H1 (cell line): ENCODE results near the gene NDEL1. TPM values are rescaled to one million over a fixed set of nuclear protein-coding genes. Genes with fewer than 3 reads are reported as not detected.

Source experiments
- CTCF ChIA-PET: fragments of 300-600 bp; sonication (Branson Sonifier 250); formaldehyde crosslinking; loops from one replicate; lab custom pipeline; 2021; ENCODE audit not compliant: partially characterized antibody; lab: Charles Lee
- POLR2A ChIA-PET: fragments of 300-600 bp; sonication (Branson Sonifier 250); formaldehyde crosslinking; loops from one replicate; lab custom pipeline; 2021; ENCODE audit warnings: inconsistent platforms; ENCODE audit not compliant: partially characterized antibody; lab: Charles Lee
- DNase-seq, 2 experiments: peaks; one replicate each; pipeline versions ENCODE4 v3.0.0 to v3.0.0-alpha.2; 2010 to 2022; ENCODE audit warnings: low spot score in 2 of 2, low read depth in 1 of 2, mixed read lengths in 1 of 2
- FAIRE-seq: peaks from 2 replicates; lab custom pipeline; 2011; peaks lifted over from hg19 to GRCh38; lab: Jason Lieb, UNC
- H2AFZ ChIP-seq: 2 replicates; pipeline ENCODE4 v1.8.1; 2012; ENCODE audit warnings: low read length, inconsistent platforms
- H2AK5ac ChIP-seq: 2 replicates; pipeline ENCODE4 v1.6.1; 2013; ENCODE audit warnings: low read depth, low read length
- H2BK120ac ChIP-seq: replicated peaks from 2 replicates; pipeline ENCODE3; 2013; ENCODE audit warnings: low read depth, low read length, inconsistent platforms
- H2BK12ac ChIP-seq: 2 replicates; pipeline ENCODE4 v1.6.1; 2013; ENCODE audit warnings: low read depth, low read length
- H2BK15ac ChIP-seq: 2 replicates; pipeline ENCODE4 v1.6.1; 2013; ENCODE audit warnings: low read length
- H2BK20ac ChIP-seq: 2 replicates; pipeline ENCODE4 v1.6.1; 2013; ENCODE audit warnings: low read length
- H2BK5ac ChIP-seq: 2 replicates; pipeline ENCODE4 v1.6.1; 2013; ENCODE audit warnings: low read depth, low read length
- H3K14ac ChIP-seq: 2 replicates; pipeline ENCODE4 v1.6.1; 2013; ENCODE audit warnings: inconsistent platforms; ENCODE audit not compliant: insufficient read length
- H3K18ac ChIP-seq: 2 replicates; pipeline ENCODE4 v1.6.1; 2013; ENCODE audit warnings: low read length; ENCODE audit errors: extremely low read depth
- H3K23ac ChIP-seq: 2 replicates; pipeline ENCODE4 v1.6.1; 2013; ENCODE audit warnings: inconsistent platforms; ENCODE audit not compliant: insufficient read length
- H3K23me2 ChIP-seq: 2 replicates; pipeline ENCODE4 v1.6.1; 2013; ENCODE audit warnings: low read depth, low read length
- H3K27ac ChIP-seq: 2 replicates; pipeline ENCODE4 v1.6.1; 2011; ENCODE audit warnings: low read depth, low read length, inconsistent platforms
- H3K27me3 ChIP-seq, 4 experiments: replicated peaks in 1 of 4; 1 replicate in 1 of 4; 2 replicates in 3 of 4; pipeline versions ENCODE4 v1.6.1 to v1.8.1; 2011 to 2013; ENCODE audit warnings: low read length in 3 of 4, mild to moderate bottlenecking in 3 of 4, inconsistent platforms in 2 of 4, mixed read lengths in 2 of 4, moderate library complexity in 1 of 4; ENCODE audit not compliant: control insufficient read depth in 3 of 4, insufficient read depth in 3 of 4; ENCODE audit errors: extremely low read depth in 1 of 4
- H3K36me3 ChIP-seq, 4 experiments: 2 replicates each; pipeline versions ENCODE4 v1.6.1 to v1.8.1; 2011 to 2013; ENCODE audit warnings: mild to moderate bottlenecking in 4 of 4, low read length in 3 of 4, moderate library complexity in 2 of 4, control low read depth in 1 of 4, inconsistent platforms in 1 of 4; ENCODE audit not compliant: insufficient read depth in 4 of 4, control insufficient read depth in 2 of 4
- H3K4ac ChIP-seq: replicated peaks from 2 replicates; pipeline ENCODE3; 2013; ENCODE audit warnings: low read length, low read depth, mixed read lengths, inconsistent platforms; ENCODE audit not compliant: insufficient read length
- H3K4me1 ChIP-seq, 4 experiments: replicated peaks in 1 of 4; 1 replicate in 1 of 4; 2 replicates in 3 of 4; pipeline versions ENCODE4 v1.6.1 to v1.8.1; 2011 to 2013; ENCODE audit warnings: low read length in 3 of 4, inconsistent platforms in 2 of 4, mixed read lengths in 1 of 4; ENCODE audit not compliant: insufficient read depth in 4 of 4, control insufficient read depth in 3 of 4
- H3K4me2 ChIP-seq, 2 experiments: 2 replicates each; pipeline versions ENCODE4 v1.6.1 to v1.8.1; 2011 to 2013; ENCODE audit warnings: low read depth in 2 of 2, low read length in 2 of 2, control low read depth in 1 of 2, inconsistent platforms in 1 of 2, mild to moderate bottlenecking in 1 of 2; ENCODE audit not compliant: insufficient read depth in 1 of 2
- H3K4me3 ChIP-seq, 4 experiments: fragments of 200-600, 300-600 bp in 1 of 4; sonication (generic), shearing (Covaris generic), sonication (Bioruptor Twin) in 1 of 4; 2 replicates each; pipeline versions ENCODE4 v1.5.1 to v1.8.1; 2011 to 2016; ENCODE audit warnings: low read length in 4 of 4, low read depth in 3 of 4, control low read depth in 2 of 4, inconsistent platforms in 2 of 4, mild to moderate bottlenecking in 2 of 4, mixed read lengths in 1 of 4, moderate library complexity in 1 of 4; ENCODE audit not compliant: insufficient read depth in 2 of 4; ENCODE audit errors: extremely low read depth in 1 of 4
- H3K56ac ChIP-seq: replicated peaks from 2 replicates; pipeline ENCODE3; 2013; ENCODE audit warnings: low read depth, mild to moderate bottlenecking, mixed read lengths, low read length, inconsistent platforms; ENCODE audit not compliant: insufficient read length
- H3K79me1 ChIP-seq: 2 replicates; pipeline ENCODE4 v1.6.1; 2013; ENCODE audit warnings: low read depth, low read length, control low read depth
- H3K79me2 ChIP-seq, 2 experiments: 2 replicates each; pipeline versions ENCODE4 v1.6.1 to v1.8.1; 2012 to 2013; ENCODE audit warnings: low read length in 2 of 2, mild to moderate bottlenecking in 2 of 2, inconsistent platforms in 1 of 2; ENCODE audit not compliant: insufficient read depth in 2 of 2, control insufficient read depth in 1 of 2
- H3K9ac ChIP-seq, 4 experiments: replicated peaks in 1 of 4; 1 replicate in 1 of 4; 2 replicates in 3 of 4; pipeline versions ENCODE4 v1.6.1 to v1.8.1; 2011 to 2013; ENCODE audit warnings: low read depth in 3 of 4, low read length in 3 of 4, control low read depth in 2 of 4, mild to moderate bottlenecking in 2 of 4, moderate library complexity in 2 of 4, inconsistent platforms in 1 of 4; ENCODE audit errors: extremely low read depth in 1 of 4
- H3K9me3 ChIP-seq, 2 experiments: 2 replicates each; pipeline versions ENCODE4 v1.6.1 to v1.8.1; 2012 to 2013; ENCODE audit warnings: mild to moderate bottlenecking in 2 of 2, moderate library complexity in 2 of 2, control low read depth in 1 of 2, inconsistent platforms in 1 of 2, low read depth in 1 of 2, low read length in 1 of 2, mixed read lengths in 1 of 2; ENCODE audit not compliant: insufficient read depth in 2 of 2
- H4K20me1 ChIP-seq, 2 experiments: replicated peaks in 1 of 2; 2 replicates each; pipeline versions ENCODE3 to v1.8.1; 2011 to 2013; ENCODE audit warnings: inconsistent platforms in 2 of 2, low read length in 2 of 2, mild to moderate bottlenecking in 1 of 2; ENCODE audit not compliant: insufficient read depth in 2 of 2, control insufficient read depth in 1 of 2
- H4K5ac ChIP-seq: 2 replicates; pipeline ENCODE4 v1.6.1; 2013; ENCODE audit warnings: low read length, low read depth, mixed read lengths, inconsistent platforms; ENCODE audit not compliant: insufficient read length
- H4K8ac ChIP-seq: 2 replicates; pipeline ENCODE4 v1.8.0; 2013; ENCODE audit warnings: mild to moderate bottlenecking, moderate library complexity, low read length, inconsistent platforms; ENCODE audit not compliant: insufficient read depth; ENCODE audit errors: extremely low read depth
- H4K91ac ChIP-seq: replicated peaks from 2 replicates; pipeline ENCODE3; 2013; ENCODE audit warnings: low read length, mixed read lengths, inconsistent platforms; ENCODE audit not compliant: insufficient read length
- CBX5 ChIP-seq: fragments of 300-800, 300-1000 bp; sonication (generic); IDR thresholded peaks from 2 replicates; pipeline ENCODE4 v1.7.1; 2016; ENCODE audit warnings: antibody characterized with exemption, low read length, low read depth
- EP300 ChIP-seq, 2 experiments: IDR thresholded peaks; 1 replicate in 1 of 2; 2 replicates in 1 of 2; pipeline ENCODE4 v1.6.1; 2011 to 2012; ENCODE audit warnings: low read depth in 2 of 2, low read length in 2 of 2, mild to moderate bottlenecking in 2 of 2, borderline replicate concordance in 1 of 2, inconsistent platforms in 1 of 2, moderate library complexity in 1 of 2
- FOSL1 ChIP-seq: IDR thresholded peaks from 2 replicates; pipeline ENCODE4 v1.6.1; 2011; ENCODE audit warnings: mild to moderate bottlenecking, low read depth, low read length, moderate library complexity; ENCODE audit not compliant: insufficient read depth
- JUND ChIP-seq: IDR thresholded peaks from 2 replicates; pipeline ENCODE4 v1.6.1; 2011; ENCODE audit warnings: mild to moderate bottlenecking, improper control_type of control experiment, low read length
- KDM1A ChIP-seq: fragments of 200-600, 300-600 bp; sonication (generic); IDR thresholded peaks from 2 replicates; pipeline ENCODE4 v1.7.1; 2016; ENCODE audit warnings: mild to moderate bottlenecking, low read length, borderline replicate concordance
- MAFK ChIP-seq: IDR thresholded peaks from 2 replicates; pipeline ENCODE4 v1.6.1; 2012; ENCODE audit warnings: low read depth, mild to moderate bottlenecking, improper control_type of control experiment, low read length
- RAD21 ChIP-seq, 2 experiments: IDR thresholded peaks in 1 of 2; conservative IDR thresholded peaks in 1 of 2; 2 replicates each; pipeline ENCODE4 v1.6.1; 2011; ENCODE audit warnings: low read depth in 2 of 2, low read length in 2 of 2, improper control_type of control experiment in 1 of 2, inconsistent platforms in 1 of 2, mild to moderate bottlenecking in 1 of 2, moderate library complexity in 1 of 2
- SAP30 ChIP-seq: fragments of 300-600 bp; sonication (generic); IDR thresholded peaks from 2 replicates; pipeline ENCODE4 v1.7.1; 2012; ENCODE audit warnings: low read length, moderate library complexity, mild to moderate bottlenecking, inconsistent platforms; ENCODE audit not compliant: insufficient read depth, insufficient replicate concordance
- SIX5 ChIP-seq: IDR thresholded peaks from 2 replicates; pipeline ENCODE4 v1.6.1; 2011; ENCODE audit warnings: mild to moderate bottlenecking, low read depth, low read length
- SP1 ChIP-seq: IDR thresholded peaks from 2 replicates; pipeline ENCODE4 v1.6.1; 2011; ENCODE audit warnings: low read depth, low read length
- TBP ChIP-seq: IDR thresholded peaks from 2 replicates; pipeline ENCODE4 v1.6.1; 2011; ENCODE audit warnings: low read depth, low read length, improper control_type of control experiment
- USF2 ChIP-seq: IDR thresholded peaks from 2 replicates; pipeline ENCODE4 v1.6.1; 2011; ENCODE audit warnings: low read length, improper control_type of control experiment
- WGBS, 2 experiments: shearing (Covaris generic) in 1 of 2; methylation state at CpG; one replicate each; pipeline versions ENCODE4 v1.1.6 to v1.1.7; 2013 to 2015; ENCODE audit warnings: low lambda C conversion rate in 2 of 2, mixed read lengths in 2 of 2, inconsistent platforms in 1 of 2, low coverage in 1 of 2, missing lambda C conversion rate in 1 of 2; ENCODE audit not compliant: insufficient replicate concordance in 2 of 2, insufficient coverage in 1 of 2, insufficient read length in 1 of 2; ENCODE audit errors: extremely low coverage in 1 of 2, missing lambda C conversion rate in 1 of 2; 5-methylcytosine and 5-hydroxymethylcytosine counted together
- polyA plus RNA-seq, 7 experiments: library from polyadenylated mRNA; depleted of rRNA in 3 of 7; stranded (reverse) in 5 of 7; unstranded in 2 of 7; fragments of >200 nt in 5 of 7; fragments of 200-250 nt in 2 of 7; gene quantifications; 1 replicate in 5 of 7; 2 replicates in 1 of 7; 4 replicates in 1 of 7; pipeline versions ENCODE4 v1.2.1 to v1.2.3, GENCODE V29; 2011 to 2013; ENCODE audit warnings: missing spikeins in 2 of 7, mixed read lengths in 2 of 7
- total RNA-seq: library from RNA; stranded (reverse); fragmentation: NEBNext Ultra II Directional; extraction: Animal tissue kit (Norgen Biotek cat#: 25700); gene quantifications from 2 replicates; pipeline ENCODE4 v1.2.1, GENCODE V29; 2021

Gene NDEL1
- total and polyA plus RNA-seq, 2 of the 8 experiments (the other 6 are each of a cell fraction or from before 2014, with no cell fraction given), result 31.1 to 32.9 TPM

DNA sequence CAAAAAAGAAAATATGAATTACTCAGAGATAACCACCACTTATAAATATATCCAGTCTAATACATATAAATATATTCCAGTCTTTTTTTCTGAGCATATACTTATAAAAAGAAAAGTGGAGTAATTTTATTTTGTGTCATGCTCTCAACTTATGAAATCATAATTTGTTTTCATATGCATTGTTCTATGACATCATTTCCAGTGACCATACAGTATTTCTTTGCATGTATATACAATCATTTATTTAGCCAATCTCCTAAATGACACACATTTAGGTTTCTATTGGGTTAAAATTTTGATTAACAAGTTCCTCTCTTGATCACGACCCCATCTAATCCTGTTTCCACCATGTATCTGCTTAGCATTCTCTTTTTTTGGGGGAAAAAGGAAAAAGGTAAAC is 16.4 kb upstream of the NDEL1 start:
- FAIRE-seq (no peak), DNase-seq (no peak)
- Histone ChIP-seq H3K14ac (no peak overlapping the region), H3K18ac (no peak overlapping the region), H2BK12ac (no peak overlapping the region), H3K4me3 (no peak overlapping the region), H3K79me1 (no peaks in the 10 kb centered on the region), H3K27me3 (no peaks in the 10 kb centered on the region), H4K8ac (no peak overlapping the region), H3K23me2 (no peaks in the 10 kb centered on the region; the same call in 1 of the 2 replicates), H2BK20ac (no peak overlapping the region), H2BK5ac (no peak overlapping the region), H4K91ac (no peak overlapping the region), H3K79me2 (no peaks in the 10 kb centered on the region), H3K9me3 (no peaks in the 10 kb centered on the region), H4K20me1 (no peaks in the 10 kb centered on the region), H3K56ac (no peak overlapping the region), H2AFZ (no peak overlapping the region), H4K5ac (no peak overlapping the region), H3K23ac (no peak overlapping the region), H2BK15ac (no peak overlapping the region), H3K9ac (no peak overlapping the region), H2BK120ac (no peak overlapping the region), H3K4me1 (no peaks in the 10 kb centered on the region), H3K36me3 (no peaks in the 10 kb centered on the region), H3K27ac (no peak overlapping the region), H3K4me2 (no peak overlapping the region), H2AK5ac (no peak overlapping the region), H3K4ac (no peak overlapping the region)
- TF ChIP-seq TBP (no peak), USF2 (no peak), JUND (no peak), SIX5 (no peak), KDM1A (no peak), EP300 (IDR thresholded peaks at IDR 0.05; ENCODE audit: borderline replicate concordance in 1 of 2, low read depth in 2 of 2, low read length in 2 of 2) (no peak), SP1 (no peak), SAP30 (no peak), RAD21 (IDR thresholded peaks at IDR 0.05 in 1 of 2, conservative IDR thresholded peaks at IDR 0.05 in 1 of 2; ENCODE audit: low read depth in 2 of 2, low read length in 2 of 2) (no peak), CBX5 (no peak), FOSL1 (no peak), MAFK (no peak)
- CTCF ChIA-PET, result interaction anchor here (4.5 kb wide), 1 partner anchor 10 kb away, joined by 21 read pairs; no protein-coding TSS in a partner anchor
- 94% methylated on average over 1 of the region's 1 CpG; no CpG with 5 or more reads in 1 of the 2 experiments for WGBS, 2 experiments
- POLR2A ChIA-PET, result no interaction called here
